Kidney epithelial cell (primary cell): ENCODE results near the gene TAP2. TPM values are rescaled to one million over a fixed set of nuclear protein-coding genes. Genes with fewer than 3 reads are reported as not detected.

Source experiments
- DNase-seq: peaks from one replicate; pipeline ENCODE4 v3.0.0-alpha.2; 2010; ENCODE audit warnings: low read depth
- H3K27me3 ChIP-seq: 2 replicates; pipeline ENCODE4 v1.6.0; 2011; ENCODE audit warnings: low read length; ENCODE audit not compliant: control insufficient read depth, insufficient read depth
- H3K36me3 ChIP-seq: 2 replicates; pipeline ENCODE4 v1.5.1; 2011; ENCODE audit warnings: low read length; ENCODE audit not compliant: control insufficient read depth, insufficient read depth
- H3K4me3 ChIP-seq: 2 replicates; pipeline ENCODE4 v1.5.1; 2011; ENCODE audit warnings: low read depth, mild to moderate bottlenecking, control low read depth, low read length
- total RNA-seq: library from RNA; depleted of rRNA; stranded (reverse); fragments of >200 nt; gene quantifications from 2 replicates; pipeline ENCODE4 v1.2.3, GENCODE V29; 2015
- TF ChIP-seq, protein P1 (sequence below): IDR thresholded peaks from 2 replicates; pipeline ENCODE4 v1.5.1; 2011; ENCODE audit warnings: mild to moderate bottlenecking, moderate library complexity, low read length, control low read depth, inconsistent platforms; ENCODE audit not compliant: insufficient read depth, poor library complexity, severe bottlenecking

The TAP2 gene
- total RNA-seq, 1 donor from 2014 or later: 22.7 TPM

GRCh38 chr6:32867022-32867477 lies 28.5 kb upstream of the TAP2 start:
- Histone ChIP-seq H3K36me3 (no peaks in the 10 kb centered on the region), H3K27me3 (peaks cover 13% of the 10 kb centered on the region), H3K4me3 (no peak overlapping the region)
- TF ChIP-seq, protein P1, sequence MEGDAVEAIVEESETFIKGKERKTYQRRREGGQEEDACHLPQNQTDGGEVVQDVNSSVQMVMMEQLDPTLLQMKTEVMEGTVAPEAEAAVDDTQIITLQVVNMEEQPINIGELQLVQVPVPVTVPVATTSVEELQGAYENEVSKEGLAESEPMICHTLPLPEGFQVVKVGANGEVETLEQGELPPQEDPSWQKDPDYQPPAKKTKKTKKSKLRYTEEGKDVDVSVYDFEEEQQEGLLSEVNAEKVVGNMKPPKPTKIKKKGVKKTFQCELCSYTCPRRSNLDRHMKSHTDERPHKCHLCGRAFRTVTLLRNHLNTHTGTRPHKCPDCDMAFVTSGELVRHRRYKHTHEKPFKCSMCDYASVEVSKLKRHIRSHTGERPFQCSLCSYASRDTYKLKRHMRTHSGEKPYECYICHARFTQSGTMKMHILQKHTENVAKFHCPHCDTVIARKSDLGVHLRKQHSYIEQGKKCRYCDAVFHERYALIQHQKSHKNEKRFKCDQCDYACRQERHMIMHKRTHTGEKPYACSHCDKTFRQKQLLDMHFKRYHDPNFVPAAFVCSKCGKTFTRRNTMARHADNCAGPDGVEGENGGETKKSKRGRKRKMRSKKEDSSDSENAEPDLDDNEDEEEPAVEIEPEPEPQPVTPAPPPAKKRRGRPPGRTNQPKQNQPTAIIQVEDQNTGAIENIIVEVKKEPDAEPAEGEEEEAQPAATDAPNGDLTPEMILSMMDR: no peak
- no peak for DNase-seq

DNA sequence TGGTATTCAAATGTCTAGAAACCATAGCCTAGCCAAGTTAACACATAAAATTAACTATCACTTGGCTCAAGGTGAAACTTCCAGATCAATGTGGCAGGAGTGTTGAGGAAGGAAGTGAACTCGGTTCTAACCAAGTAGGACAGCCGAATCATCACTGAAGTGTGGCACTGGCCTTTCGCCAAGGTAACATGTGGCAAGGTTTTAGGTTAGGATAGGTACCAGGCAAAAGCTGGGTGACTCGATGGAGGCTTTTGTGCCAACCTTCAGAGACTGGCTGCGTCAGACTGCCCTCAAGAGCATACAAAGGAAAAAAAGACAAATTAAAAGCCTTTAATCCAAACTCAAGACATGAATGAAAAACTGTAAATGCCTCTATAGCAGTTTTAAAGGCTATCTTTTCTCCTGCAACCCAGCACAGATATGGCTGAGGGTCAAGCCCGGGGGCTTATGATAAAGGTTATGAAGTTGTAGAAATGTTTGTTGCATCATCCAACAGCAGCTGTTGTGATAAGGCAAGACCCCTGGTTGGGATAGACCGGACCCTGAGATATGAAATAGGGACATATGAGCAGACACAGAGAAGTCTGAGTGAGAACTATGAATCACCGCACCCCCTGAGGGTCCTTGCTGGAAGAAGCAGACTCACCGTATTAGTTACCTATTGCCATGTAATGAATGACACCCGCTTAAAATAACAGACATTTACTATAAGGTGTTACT lies 27.3 kb upstream of the TAP2 start:
- TF ChIP-seq, protein P1: no peak
- Histone ChIP-seq H3K36me3 (no peaks in the 10 kb centered on the region), H3K27me3 (peaks cover 13% of the 10 kb centered on the region), H3K4me3 (no peak overlapping the region)
- DNase-seq: no peak

GRCh38 chr6:32862725-32863124 lies 24.2 kb upstream of the TAP2 start:
- TF ChIP-seq, protein P1: no peak
- no peak for DNase-seq
- no peak overlapping the region for H3K4me3 ChIP-seq
- H3K36me3 ChIP-seq: no peaks in the 10 kb centered on the region
- H3K27me3 ChIP-seq: peaks cover 8% of the 10 kb centered on the region

GRCh38 chr6:32860674-32861073 lies 22.1 kb upstream of the TAP2 start:
- TF ChIP-seq, protein P1: no peak
- H3K4me3 ChIP-seq: no peak overlapping the region

DNA sequence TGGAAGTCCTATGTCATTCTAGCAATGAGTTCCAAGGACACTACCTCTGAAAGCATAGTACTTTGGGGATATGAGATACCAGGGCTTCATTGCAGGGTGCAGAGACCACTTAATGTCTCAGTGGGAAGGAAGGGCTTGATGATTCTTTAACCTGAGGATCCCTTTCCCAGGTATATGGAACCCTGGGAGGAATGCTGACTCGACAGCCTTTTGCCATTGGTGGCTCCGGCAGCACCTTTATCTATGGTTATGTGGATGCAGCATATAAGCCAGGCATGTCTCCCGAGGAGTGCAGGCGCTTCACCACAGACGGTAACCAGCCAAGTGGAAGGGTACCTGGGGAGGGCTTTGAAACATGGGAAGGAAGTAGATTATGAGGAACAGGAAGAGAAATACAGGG lies 19.7 kb upstream of the TAP2 start:
- DNase-seq: no peak
- no peak overlapping the region for H3K4me3 ChIP-seq
- TF ChIP-seq, protein P1: no peak
- no peaks in the 10 kb centered on the region for H3K36me3 ChIP-seq
- H3K27me3 ChIP-seq: no peaks in the 10 kb centered on the region

More at GRCh38 chr6:32860674-32861073, 22.1 kb upstream of the TAP2 start:
- no peak for DNase-seq
- Histone ChIP-seq H3K36me3 (no peaks in the 10 kb centered on the region), H3K27me3 (peaks cover under 1% of the 10 kb centered on the region)

GRCh38 chr6:32857156-32857891 lies 18.8 kb upstream of the TAP2 start:
- DNase-seq: no peak
- Histone ChIP-seq H3K36me3 (no peaks in the 10 kb centered on the region), H3K4me3 (no peak overlapping the region), H3K27me3 (no peaks in the 10 kb centered on the region)
- TF ChIP-seq, protein P1: no peak
